ENCODE results near the gene CSK.
A peak's percentile ranks its signal among the peaks of the same experiment; 100 is the strongest.

CSK gene

GRCh38 chr15:74838746-74839525 lies 57.1 kb downstream of the CSK start:
- H3K27ac ChIP-seq, result peak overlapping the region; percentile 55
- peaks cover 57% of the 10 kb centered on the region for H3K36me3 ChIP-seq
- peaks cover 72% of the 10 kb centered on the region for H3K4me1 ChIP-seq
- peaks cover 27% of the 10 kb centered on the region; the same call in 1 of the 2 replicates for H4K20me1 ChIP-seq
- H3K9me3 ChIP-seq, result no peaks in the 10 kb centered on the region
- peak overlapping the region; percentile 92 for H3K4me2 ChIP-seq
- peak overlapping the region; percentile 12; the same call in 1 of the 2 replicates for H3K9ac ChIP-seq
- H3K4me3 ChIP-seq, result no peak overlapping the region
- H3K27me3 ChIP-seq, result no peaks in the 10 kb centered on the region
- no peak for TF ChIP-seq Cebpa-rat (IDR thresholded peaks at IDR 0.05)

DNA sequence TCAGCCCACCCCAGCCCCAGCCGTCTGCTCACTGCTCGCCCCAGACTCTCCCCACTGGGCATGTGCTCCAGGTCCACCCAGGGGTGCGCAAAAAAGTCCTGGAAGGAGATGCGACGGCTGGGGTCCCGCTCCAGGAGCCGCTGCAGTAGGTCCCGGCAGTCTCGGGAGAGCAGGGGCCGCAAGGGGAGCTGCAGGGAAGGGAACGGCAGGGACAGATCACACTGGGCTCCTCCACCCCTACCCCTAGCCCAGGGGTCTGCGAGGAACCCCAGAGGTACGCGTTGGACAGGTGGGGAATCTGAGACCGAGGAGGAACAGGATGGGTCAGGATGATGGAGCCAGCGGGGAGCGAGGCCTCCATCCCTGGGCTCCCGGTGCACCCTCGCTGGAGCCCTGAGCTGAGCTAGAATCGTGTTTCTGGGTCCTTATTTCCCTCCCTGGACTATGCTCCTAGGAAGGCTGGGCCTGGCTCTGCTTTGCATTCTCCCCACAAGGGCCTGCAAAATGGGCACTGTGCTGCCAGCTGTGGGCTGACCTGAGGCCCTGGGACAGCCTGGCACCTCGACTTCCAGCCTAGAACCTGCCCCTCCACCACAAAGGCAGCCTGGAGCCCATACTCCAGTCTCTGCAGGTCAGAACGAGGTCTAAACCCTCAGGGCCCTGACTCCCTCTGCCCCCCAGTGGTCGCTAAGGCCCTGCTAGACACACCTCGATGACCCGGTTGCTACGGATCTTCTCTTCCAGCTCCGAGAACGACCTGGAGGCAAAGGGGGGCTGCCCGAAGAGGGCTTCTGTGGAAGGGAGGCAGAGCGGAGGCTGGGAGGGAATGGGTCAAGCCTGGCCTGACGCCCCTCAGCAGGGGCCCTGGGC lies 57.9 kb downstream of the CSK start:
- Histone ChIP-seq H3K9ac (no peak overlapping the region), H3K4me3 (no peak overlapping the region), H3K36me3 (peaks cover 57% of the 10 kb centered on the region), H4K20me1 (peaks cover 27% of the 10 kb centered on the region; the same call in 1 of the 2 replicates), H3K9me3 (no peaks in the 10 kb centered on the region), H3K4me2 (peak overlapping the region; percentile 92), H3K27ac (peak overlapping the region; percentile 51), H3K4me1 (peaks cover 72% of the 10 kb centered on the region), H3K27me3 (no peaks in the 10 kb centered on the region)
- no peak for TF ChIP-seq Cebpa-rat (IDR thresholded peaks at IDR 0.05)

DNA sequence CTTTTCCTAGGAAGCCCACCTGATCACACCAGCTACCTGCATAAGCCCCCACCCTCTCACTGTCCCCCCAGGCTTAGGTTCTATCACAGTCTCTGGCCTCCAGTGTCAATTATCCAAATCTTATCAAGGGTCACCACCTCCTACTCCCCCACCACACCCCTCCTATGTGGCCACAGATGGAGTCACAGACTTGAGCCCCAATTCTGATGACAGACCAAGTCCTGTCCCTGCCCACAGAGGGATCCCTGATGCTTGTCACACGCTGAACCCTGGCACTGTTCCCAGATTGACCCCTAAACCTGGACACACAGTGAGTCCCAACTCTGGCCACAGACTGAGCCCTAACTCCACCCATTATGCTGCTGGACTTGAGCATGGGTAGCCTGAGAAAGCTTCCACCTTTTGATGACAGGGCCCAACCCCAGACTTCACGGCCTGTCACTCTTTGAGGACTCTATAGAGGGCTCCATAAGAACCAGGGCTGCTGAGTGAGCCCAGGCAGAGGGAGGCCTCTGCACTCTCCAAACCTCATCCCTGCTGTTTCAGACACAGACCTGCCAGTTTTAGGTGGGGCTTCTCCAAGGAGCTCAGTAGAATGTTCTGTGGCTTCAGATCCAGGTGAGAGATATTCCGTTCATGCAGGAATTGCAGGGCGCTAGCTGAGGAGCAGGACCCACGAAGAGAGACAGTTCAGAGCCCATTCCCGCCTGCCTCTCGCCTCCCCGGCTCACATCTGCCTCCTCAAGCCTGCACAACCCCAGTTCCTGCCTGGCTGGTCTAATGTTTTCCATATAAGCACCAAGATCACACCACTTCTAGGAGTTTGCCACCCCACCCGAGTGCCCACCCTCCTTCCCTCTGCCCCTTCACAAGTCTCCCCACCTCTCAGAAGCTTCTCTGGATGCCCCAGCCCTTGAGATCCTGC lies 59.2 kb downstream of the CSK start:
- Histone ChIP-seq H3K9ac (peak overlapping the region; percentile 91), H3K4me1 (peaks cover 78% of the 10 kb centered on the region), H3K36me3 (peaks cover 61% of the 10 kb centered on the region), H3K27ac (peak overlapping the region; percentile 51), H3K4me2 (peak overlapping the region; percentile 92), H3K4me3 (peak overlapping the region; percentile 91; the same call in 1 of the 2 replicates), H3K9me3 (no peaks in the 10 kb centered on the region), H4K20me1 (peaks cover 27% of the 10 kb centered on the region; the same call in 1 of the 2 replicates), H3K27me3 (no peaks in the 10 kb centered on the region)
- TF ChIP-seq Cebpa-rat (IDR thresholded peaks at IDR 0.05), result no peak

- peak overlapping the region; percentile 93; the same call in 1 of the 2 replicates for H3K27ac ChIP-seq
- peaks cover 27% of the 10 kb centered on the region; the same call in 1 of the 2 replicates for H4K20me1 ChIP-seq
These were observed 60.1 kb downstream of the CSK start for GRCh38 chr15:74841891-74842373.

GRCh38 chr15:74842581-74843444 lies 60.9 kb downstream of the CSK start, which contains the start of gene ULK3:
TSS of gene ULK3 (minus strand) at chr15:74843156. CDS start at chr15:74843105, 51 bp downstream.
- Histone ChIP-seq H3K4me3 (peak within 1 kb of the TSS; percentile 91), H3K36me3 (peaks cover 60% of the 10 kb centered on the region), H4K20me1 (peaks cover 27% of the 10 kb centered on the region; the same call in 1 of the 2 replicates), H3K4me1 (peaks cover 91% of the 10 kb centered on the region), H3K4me2 (peak within 1 kb of the TSS; percentile 92), H3K9ac (peak within 1 kb of the TSS; percentile 91), H3K27me3 (no peaks in the 10 kb centered on the region), H3K27ac (peak within 1 kb of the TSS; percentile 93), H3K9me3 (no peaks in the 10 kb centered on the region)
- no peak for TF ChIP-seq Cebpa-rat (IDR thresholded peaks at IDR 0.05)

More at GRCh38 chr15:74841891-74842373, 60.1 kb downstream of the CSK start:
- peaks cover 60% of the 10 kb centered on the region for H3K36me3 ChIP-seq
- peak overlapping the region; percentile 91 for H3K4me3 ChIP-seq
- H3K4me2 ChIP-seq, result peak overlapping the region; percentile 92
- H3K9me3 ChIP-seq, result no peaks in the 10 kb centered on the region
- peaks cover 84% of the 10 kb centered on the region for H3K4me1 ChIP-seq
- no peak for TF ChIP-seq Cebpa-rat (IDR thresholded peaks at IDR 0.05)
- peak overlapping the region; percentile 91 for H3K9ac ChIP-seq
- no peaks in the 10 kb centered on the region for H3K27me3 ChIP-seq

DNA sequence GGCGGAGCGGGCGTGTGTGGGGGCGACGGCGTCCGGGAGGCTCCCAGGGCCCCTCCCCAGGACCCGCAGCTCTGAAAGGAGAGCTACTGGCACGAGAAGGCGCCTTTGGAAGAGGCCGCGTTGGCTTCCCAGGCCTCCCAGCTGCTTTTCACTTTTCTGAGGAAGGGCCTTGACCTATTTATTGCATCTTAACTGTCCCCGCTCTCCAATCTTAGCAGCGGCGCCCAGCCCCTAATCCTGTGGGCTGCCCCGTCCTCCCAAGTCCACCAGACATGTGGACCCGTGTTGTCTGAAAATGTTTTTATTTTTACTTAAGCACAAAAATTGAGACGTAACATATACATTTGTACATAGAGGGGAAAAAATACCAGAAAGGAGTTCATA lies 61.6 kb downstream of the CSK start:
- no peaks in the 10 kb centered on the region for H3K9me3 ChIP-seq
- peak overlapping the region; percentile 92 for H3K4me2 ChIP-seq
- H3K36me3 ChIP-seq, result peaks cover 60% of the 10 kb centered on the region
- no peaks in the 10 kb centered on the region for H3K27me3 ChIP-seq
- peaks cover 27% of the 10 kb centered on the region; the same call in 1 of the 2 replicates for H4K20me1 ChIP-seq
- peak overlapping the region; percentile 93 for H3K27ac ChIP-seq
- peaks cover 91% of the 10 kb centered on the region for H3K4me1 ChIP-seq
- peak overlapping the region; percentile 91 for H3K4me3 ChIP-seq
- TF ChIP-seq Cebpa-rat (IDR thresholded peaks at IDR 0.05), result no peak
- H3K9ac ChIP-seq, result peak overlapping the region; percentile 91

GRCh38 chr15:74843891-74844299 lies 62.0 kb downstream of the CSK start:
- no peak for TF ChIP-seq Cebpa-rat (IDR thresholded peaks at IDR 0.05)
- Histone ChIP-seq H3K27ac (peak overlapping the region; percentile 93), H3K4me1 (peaks cover 88% of the 10 kb centered on the region), H3K9me3 (no peaks in the 10 kb centered on the region), H3K4me2 (peak overlapping the region; percentile 92), H3K4me3 (peak overlapping the region; percentile 91), H3K9ac (peak overlapping the region; percentile 91), H3K27me3 (no peaks in the 10 kb centered on the region), H4K20me1 (peaks cover 27% of the 10 kb centered on the region; the same call in 1 of the 2 replicates), H3K36me3 (peaks cover 60% of the 10 kb centered on the region)

Data from BLaER1 (cell line).